Activated CD8-positive, alpha-beta memory T cell treated with anti-CD3 and anti-CD28 coated beads, Interleukin-2, amount 50 U/mL, for 4 hours (primary cell): ENCODE measurements around the gene CDC42.

Experiments used
- DNase-seq: peaks from one replicate; pipeline ENCODE4 v3.0.0-alpha.2; 2020

CDC42 gene

GRCh38 chr1:22076346-22076745 lies 23.8 kb downstream of the CDC42 start:
- DNase-seq = no peak

GRCh38 chr1:22077728-22078127 lies 25.2 kb downstream of the CDC42 start:
- DNase-seq = no peak

GRCh38 chr1:22078133-22078532 lies 25.6 kb downstream of the CDC42 start:
- no peak for DNase-seq

GRCh38 chr1:22080191-22080590 lies 27.7 kb downstream of the CDC42 start:
- no peak for DNase-seq

GRCh38 chr1:22088331-22088730 lies 35.8 kb downstream of the CDC42 start:
- no peak for DNase-seq

GRCh38 chr1:22089134-22089571 lies 36.6 kb downstream of the CDC42 start:
- no peak for DNase-seq

- no peak for DNase-seq
Measured at GRCh38 chr1:22089787-22090186, 37.3 kb downstream of the CDC42 start.

GRCh38 chr1:22090867-22091266 lies 38.4 kb downstream of the CDC42 start:
- DNase-seq = no peak

GRCh38 chr1:22092026-22092768 lies 39.7 kb downstream of the CDC42 start:
- DNase-seq = peak; percentile 45

- no peak for DNase-seq
Measured at GRCh38 chr1:22093513-22093912, 41.0 kb downstream of the CDC42 start.

- DNase-seq = no peak
Measured at GRCh38 chr1:22096036-22096435, 43.5 kb downstream of the CDC42 start.

GRCh38 chr1:22096463-22096862 lies 44.0 kb downstream of the CDC42 start:
- DNase-seq = no peak

- DNase-seq = no peak
Measured at GRCh38 chr1:22098752-22099151, 46.2 kb downstream of the CDC42 start.

GRCh38 chr1:22100168-22100567 lies 47.7 kb downstream of the CDC42 start:
- DNase-seq = no peak

GRCh38 chr1:22101199-22101598 lies 48.7 kb downstream of the CDC42 start:
- DNase-seq = no peak

- DNase-seq = no peak
Measured at GRCh38 chr1:22101995-22102394, 49.5 kb downstream of the CDC42 start.

- DNase-seq = no peak
Measured at GRCh38 chr1:22102746-22103145, 50.2 kb downstream of the CDC42 start.

- DNase-seq = no peak
Measured at GRCh38 chr1:22104094-22104493, 51.6 kb downstream of the CDC42 start.

GRCh38 chr1:22104865-22105437 lies 52.4 kb downstream of the CDC42 start:
- no peak for DNase-seq

- no peak for DNase-seq
Measured at GRCh38 chr1:22105611-22106207, 53.2 kb downstream of the CDC42 start.

- DNase-seq = no peak
Measured at GRCh38 chr1:22107126-22107525, 54.6 kb downstream of the CDC42 start.

GRCh38 chr1:22108339-22109105 lies 56.0 kb downstream of the CDC42 start:
- DNase-seq = no peak

GRCh38 chr1:22110016-22110415 lies 57.5 kb downstream of the CDC42 start:
- DNase-seq = no peak

- no peak for DNase-seq
Measured at GRCh38 chr1:22111115-22111514, 58.6 kb downstream of the CDC42 start.
